ENCODE measurements around the gene IPMK. TPM values are rescaled to one million over a fixed set of nuclear protein-coding genes. Genes with fewer than 3 reads are reported as not detected.

The IPMK gene
- total RNA-seq, 3 donors from 2014 or later (not counting 1 experiment from before 2014, with no cell fraction given), result 4.4 to 5.7 (median 4.6) TPM

- H3K4me1 Mint-ChIP-seq, result no peaks in the 10 kb centered on the region
- ATAC-seq, result no peak
- no peak for DNase-seq
- H3K27me3 Mint-ChIP-seq (ENCODE audit: low read depth in 2 of 2), result no peaks in the 10 kb centered on the region
- WGBS (ENCODE audit: insufficient coverage), result 100% methylated on average over 1 of the region's 2 CpGs
- no peak overlapping the region for H3K27ac Mint-ChIP-seq
- no peaks in the 10 kb centered on the region for H3K9me3 ChIP-seq (ENCODE audit: control insufficient read depth, insufficient read depth, low read length)
- H3K9me3 Mint-ChIP-seq, result no peaks in the 10 kb centered on the region
- no peak overlapping the region for H3K4me3 ChIP-seq (ENCODE audit: low read length)
- H3K36me3 Mint-ChIP-seq, result no peaks in the 10 kb centered on the region
- H3K27ac ChIP-seq (ENCODE audit: low read length), result no peak overlapping the region
- H3K36me3 ChIP-seq (ENCODE audit: control insufficient read depth, insufficient read depth, low read length), result peaks cover 11% of the 10 kb centered on the region
- intact Hi-C loops (cut with micrococcal nuclease), result no loop called here
- H3K4me1 ChIP-seq (ENCODE audit: control insufficient read depth, insufficient read depth, low read length), result no peaks in the 10 kb centered on the region
- H3K27me3 ChIP-seq (ENCODE audit: control insufficient read depth, insufficient read depth, low read length), result no peaks in the 10 kb centered on the region
- TF ChIP-seq CTCF (IDR thresholded peaks at IDR 0.05), result no peak
- H3K4me3 Mint-ChIP-seq, result no peak overlapping the region
These were observed 42.0 kb downstream of the IPMK start for GRCh38 chr10:58225654-58226053.

DNA sequence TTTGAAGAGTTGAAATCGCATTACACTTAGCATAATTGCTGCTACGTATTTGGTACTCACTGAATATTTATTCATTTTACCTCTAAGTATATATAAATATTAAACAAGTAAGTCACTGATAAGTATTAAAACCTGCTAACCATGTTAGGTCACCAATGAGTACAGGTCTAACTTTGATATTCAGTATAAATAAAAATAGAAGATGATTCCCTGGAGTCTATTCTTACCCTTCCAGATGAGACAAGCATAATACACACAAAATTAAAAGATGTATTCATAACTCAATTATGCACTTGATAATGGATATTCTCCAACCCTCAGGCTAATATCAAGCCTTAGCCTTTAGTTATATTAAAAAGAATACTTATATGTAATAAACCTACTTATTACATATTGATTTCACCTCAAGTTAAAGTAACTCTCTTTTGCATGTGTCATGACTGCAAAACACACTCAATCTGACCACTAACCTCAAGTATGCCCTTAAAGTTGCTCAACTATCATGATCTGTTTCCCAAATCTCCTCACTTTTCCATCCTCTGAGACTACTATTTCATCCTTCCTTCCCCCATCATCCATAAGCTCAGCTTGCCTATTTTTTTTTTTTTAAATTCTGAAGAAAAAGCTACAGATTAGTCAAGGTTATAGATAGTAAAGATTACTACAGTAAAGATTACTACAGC, 46.8 kb downstream of the IPMK start:
- H3K27me3 ChIP-seq (ENCODE audit: control insufficient read depth, insufficient read depth, low read length), result no peaks in the 10 kb centered on the region
- no peak overlapping the region for H3K4me3 Mint-ChIP-seq
- H3K4me1 Mint-ChIP-seq, result peaks cover 0 to 4% of the 10 kb centered on the region in 2 donors
- no peaks in the 10 kb centered on the region for H3K9me3 Mint-ChIP-seq
- WGBS (ENCODE audit: insufficient coverage), result no CpG with 5 or more reads among the region's 2 CpGs
- peaks cover 3% of the 10 kb centered on the region for H3K36me3 ChIP-seq (ENCODE audit: control insufficient read depth, insufficient read depth, low read length)
- no peak overlapping the region for H3K27ac Mint-ChIP-seq
- H3K4me3 ChIP-seq (ENCODE audit: low read length), result no peak overlapping the region
- no peak overlapping the region for H3K27ac ChIP-seq (ENCODE audit: low read length)
- TF ChIP-seq CTCF (IDR thresholded peaks at IDR 0.05), result no peak
- H3K36me3 Mint-ChIP-seq, result no peaks in the 10 kb centered on the region
- intact Hi-C loops (cut with micrococcal nuclease), result no loop called here
- H3K9me3 ChIP-seq (ENCODE audit: control insufficient read depth, insufficient read depth, low read length), result no peaks in the 10 kb centered on the region
- H3K4me1 ChIP-seq (ENCODE audit: control insufficient read depth, insufficient read depth, low read length), result no peaks in the 10 kb centered on the region
- ATAC-seq (no peak), DNase-seq (no peak)
- no peaks in the 10 kb centered on the region for H3K27me3 Mint-ChIP-seq (ENCODE audit: low read depth in 2 of 2)

DNA sequence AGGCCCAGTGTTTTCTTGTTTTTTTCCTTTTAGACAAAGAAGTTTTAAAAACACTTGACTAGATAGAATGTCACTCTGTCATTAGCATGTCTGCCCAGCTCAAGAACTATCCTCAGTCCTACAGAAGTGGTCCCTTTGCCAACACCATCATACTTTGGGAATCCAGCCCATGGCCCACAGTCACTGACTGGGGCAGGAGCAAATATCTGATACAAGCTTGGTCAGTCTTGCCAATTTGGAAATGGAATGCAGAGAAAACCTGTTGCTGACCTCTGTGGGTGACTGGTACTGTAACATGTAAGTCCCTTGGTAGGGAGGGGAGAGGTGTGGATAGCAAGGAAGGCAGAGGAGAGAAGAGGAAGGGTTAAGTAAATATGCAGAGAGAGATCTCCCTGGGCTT, 47.8 kb downstream of the IPMK start:
- Histone ChIP-seq H3K27ac (ENCODE audit: low read length) (no peak overlapping the region), H3K9me3 (ENCODE audit: control insufficient read depth, insufficient read depth, low read length) (no peaks in the 10 kb centered on the region), H3K4me3 (ENCODE audit: low read length) (no peak overlapping the region), H3K36me3 (ENCODE audit: control insufficient read depth, insufficient read depth, low read length) (peaks cover 2% of the 10 kb centered on the region), H3K4me1 (ENCODE audit: control insufficient read depth, insufficient read depth, low read length) (no peaks in the 10 kb centered on the region), H3K27me3 (ENCODE audit: control insufficient read depth, insufficient read depth, low read length) (no peaks in the 10 kb centered on the region)
- Mint-ChIP-seq H3K36me3 (no peaks in the 10 kb centered on the region), H3K4me1 (peaks cover 2 to 4% of the 10 kb centered on the region in 2 donors), H3K27me3 (ENCODE audit: low read depth in 2 of 2) (no peaks in the 10 kb centered on the region), H3K27ac (no peak overlapping the region), H3K4me3 (no peak overlapping the region), H3K9me3 (no peaks in the 10 kb centered on the region)
- intact Hi-C loops (cut with micrococcal nuclease), result no loop called here
- no peak for TF ChIP-seq CTCF (IDR thresholded peaks at IDR 0.05)
- DNase-seq, result no peak
- ATAC-seq, result no peak

DNA sequence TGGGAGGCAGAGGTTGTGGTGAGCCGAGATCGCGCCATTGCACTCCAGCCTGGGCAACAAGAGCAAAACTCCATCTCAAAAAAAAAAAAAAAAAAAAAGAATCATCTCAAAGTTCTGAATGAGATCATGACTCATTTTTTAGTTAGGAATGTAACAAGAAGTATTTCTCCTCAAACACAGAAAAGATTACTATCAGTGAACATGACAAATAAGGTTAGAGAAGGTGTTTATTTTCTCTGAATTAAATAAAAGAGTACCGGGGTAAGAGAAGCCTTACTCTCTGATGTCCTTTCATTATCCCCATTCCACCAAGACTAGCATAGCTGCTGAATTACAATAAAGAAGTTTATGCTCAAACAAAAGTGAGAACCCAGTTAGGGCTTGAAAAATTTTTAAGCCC, 50.1 kb downstream of the IPMK start:
- no peak overlapping the region for H3K4me3 ChIP-seq (ENCODE audit: low read length)
- no peak overlapping the region for H3K27ac ChIP-seq (ENCODE audit: low read length)
- no peaks in the 10 kb centered on the region for H3K9me3 ChIP-seq (ENCODE audit: control insufficient read depth, insufficient read depth, low read length)
- DNase-seq (no peak), ATAC-seq (no peak)
- H3K36me3 ChIP-seq (ENCODE audit: control insufficient read depth, insufficient read depth, low read length), result no peaks in the 10 kb centered on the region
- no peaks in the 10 kb centered on the region for H3K27me3 ChIP-seq (ENCODE audit: control insufficient read depth, insufficient read depth, low read length)
- Mint-ChIP-seq H3K27me3 (ENCODE audit: low read depth in 2 of 2) (no peaks in the 10 kb centered on the region), H3K36me3 (no peaks in the 10 kb centered on the region), H3K27ac (peak overlapping the region in 1 of 2 donors; percentile 27), H3K4me1 (peaks cover 10 to 11% of the 10 kb centered on the region in 2 donors), H3K4me3 (no peak overlapping the region), H3K9me3 (no peaks in the 10 kb centered on the region)
- intact Hi-C loops (cut with micrococcal nuclease), result no loop called here
- no peaks in the 10 kb centered on the region for H3K4me1 ChIP-seq (ENCODE audit: control insufficient read depth, insufficient read depth, low read length)
- TF ChIP-seq CTCF (IDR thresholded peaks at IDR 0.05), result no peak
- no CpG with 5 or more reads among the region's 4 CpGs for WGBS (ENCODE audit: insufficient coverage)

Data from natural killer cell (primary cell).